Stimulated activated CD8-positive, alpha-beta memory T cell treated with anti-CD3 and anti-CD28 coated beads, Interleukin-15, amount 100 ng/mL, for 1 hour (primary cell): ENCODE measurements around the gene NPIPB6.

Source experiments
- DNase-seq: peaks from one replicate; pipeline ENCODE4 v3.0.0-alpha.2; 2020; ENCODE audit warnings: low read depth

The NPIPB6 gene

GRCh38 chr16:28297784-28298510 is 65.4 kb downstream of the NPIPB6 start:
- no peak for DNase-seq

- DNase-seq, result no peak
These were observed 66.0 kb downstream of the NPIPB6 start for GRCh38 chr16:28297308-28297707.

GRCh38 chr16:28295276-28295675 is 68.0 kb downstream of the NPIPB6 start:
- no peak for DNase-seq

DNA sequence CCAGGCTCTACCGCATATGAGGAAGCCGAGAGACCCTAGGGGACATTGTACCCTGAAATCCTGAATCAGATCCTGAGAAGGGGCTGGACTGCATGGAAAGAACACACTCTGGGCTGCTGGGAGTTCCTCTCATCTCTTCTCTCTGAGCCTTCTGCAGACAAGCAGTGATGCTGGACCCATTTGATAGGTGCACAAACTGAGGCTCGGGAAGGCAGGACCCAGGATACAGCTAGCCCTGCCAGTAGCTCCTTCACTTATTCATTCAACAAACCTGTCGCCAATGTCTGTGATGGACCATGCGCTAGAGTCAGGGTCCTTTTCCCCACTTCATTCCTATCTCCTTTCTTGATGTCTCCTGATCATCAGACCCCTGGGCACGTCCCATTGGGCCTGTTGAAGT is 69.1 kb downstream of the NPIPB6 start:
- no peak for DNase-seq

DNA sequence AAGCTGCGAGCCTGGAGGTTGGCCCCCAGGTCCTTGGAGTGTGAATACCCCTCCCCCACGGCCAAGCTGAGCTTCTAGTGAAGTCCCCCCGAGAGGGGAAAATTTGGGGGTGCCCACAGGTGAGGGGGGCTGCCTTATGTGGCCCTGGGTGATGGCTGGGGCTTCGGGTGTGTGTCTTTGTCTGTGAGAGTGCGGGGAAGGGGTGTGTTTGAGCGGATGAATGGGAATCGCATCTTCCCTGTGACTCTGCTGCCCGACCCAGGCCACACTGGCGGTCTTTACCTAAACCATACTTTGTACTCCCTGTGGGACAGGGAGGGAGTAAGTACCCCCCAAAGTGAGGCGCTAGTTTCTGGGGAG is 69.7 kb downstream of the NPIPB6 start:
- DNase-seq, result no peak

DNA sequence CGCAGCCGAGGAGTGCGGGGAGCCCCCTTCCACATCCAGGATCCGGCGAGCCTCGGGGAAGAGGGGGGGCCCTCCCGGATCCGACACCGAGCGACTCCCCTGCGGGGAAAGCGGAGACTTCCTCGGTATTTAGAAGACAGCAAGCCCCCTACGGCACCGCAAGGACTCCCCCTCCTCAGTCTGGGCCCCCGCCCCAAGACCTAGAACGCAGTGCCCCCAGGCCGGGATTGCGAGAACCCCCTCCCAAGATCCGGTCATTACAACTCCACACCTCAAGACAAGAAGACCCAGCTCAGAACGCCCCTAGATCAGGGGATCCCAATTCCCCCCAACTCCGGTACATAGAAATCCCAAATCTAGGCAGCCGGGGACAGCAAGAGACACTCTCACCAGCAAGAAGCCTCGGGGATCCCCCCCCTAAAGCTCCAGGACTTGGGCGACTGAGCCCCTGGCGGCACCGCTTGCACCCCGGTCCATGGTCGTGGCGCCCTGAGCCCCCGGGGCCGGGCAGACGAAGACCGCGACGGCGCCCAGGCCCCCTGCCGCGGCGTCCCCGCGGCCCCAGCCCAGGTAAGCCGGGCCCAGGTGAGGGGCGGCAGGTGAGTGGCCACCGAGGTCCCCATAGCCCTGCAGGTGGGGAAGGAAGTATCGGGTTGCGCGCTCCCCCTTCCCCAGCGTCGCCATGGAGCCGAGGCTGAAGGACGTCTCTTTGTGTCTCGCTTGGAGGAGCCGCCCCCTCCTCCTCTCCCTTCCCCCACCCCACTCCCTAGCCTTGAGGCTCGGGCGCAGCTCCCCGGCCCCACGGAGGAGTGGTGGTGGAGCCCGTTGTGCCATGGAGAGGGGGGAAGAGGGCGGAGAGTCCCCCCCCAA is 70.3 kb downstream of the NPIPB6 start:
- no peak for DNase-seq
